NB4 (cell line): ENCODE measurements around the gene ORM1.

Experiments
- DNase-seq: peaks from one replicate; pipeline ENCODE4 v3.0.0; 2010; ENCODE audit warnings: low read depth
- H3K4me3 ChIP-seq: one replicate; pipeline ENCODE4 v1.5.1; 2011; ENCODE audit warnings: mild to moderate bottlenecking, low read depth, low read length, moderate library complexity
- MYC ChIP-seq: IDR thresholded peaks from 2 replicates; pipeline ENCODE4 v1.6.1; 2011; ENCODE audit warnings: low read depth, low read length
- POLR2A ChIP-seq: IDR thresholded peaks from 2 replicates; pipeline ENCODE4 v1.6.1; 2011; ENCODE audit warnings: mild to moderate bottlenecking; ENCODE audit not compliant: insufficient read length; ENCODE audit errors: extremely low read depth
- TF ChIP-seq, protein P1 (sequence below): IDR thresholded peaks from 2 replicates; pipeline ENCODE4 v1.6.1; 2011; ENCODE audit warnings: low read depth, low read length
- TF ChIP-seq, protein P2 (sequence below): IDR thresholded peaks from one replicate; pipeline ENCODE4 v1.5.1; 2012; ENCODE audit warnings: low read depth, low read length

The ORM1 gene

DNA sequence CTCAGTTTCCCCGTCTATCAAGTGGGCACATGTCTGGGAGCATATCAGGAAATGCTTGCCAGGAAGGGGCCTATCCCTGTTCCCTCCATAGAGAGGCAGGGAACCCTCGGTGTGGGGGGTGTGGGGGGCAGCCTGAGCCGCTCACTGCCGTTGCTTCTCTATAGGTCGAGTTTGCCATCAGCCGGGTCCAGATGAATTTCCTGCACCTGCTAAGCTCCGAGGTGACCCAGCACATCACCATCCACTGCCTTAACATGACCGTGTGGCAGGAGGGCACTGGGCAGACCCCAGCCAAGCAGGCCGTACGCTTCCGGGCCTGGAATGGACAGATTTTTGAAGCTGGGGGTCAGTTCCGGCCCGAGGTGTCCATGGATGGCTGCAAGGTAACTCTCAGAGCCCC, 13.8 kb upstream of the ORM1 start:
- H3K4me3 ChIP-seq: no peak overlapping the region
- TF ChIP-seq, protein P1, sequence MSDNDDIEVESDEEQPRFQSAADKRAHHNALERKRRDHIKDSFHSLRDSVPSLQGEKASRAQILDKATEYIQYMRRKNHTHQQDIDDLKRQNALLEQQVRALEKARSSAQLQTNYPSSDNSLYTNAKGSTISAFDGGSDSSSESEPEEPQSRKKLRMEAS: no peak
- TF ChIP-seq POLR2A: no peak
- no peak for TF ChIP-seq MYC
- no peak for DNase-seq

DNA sequence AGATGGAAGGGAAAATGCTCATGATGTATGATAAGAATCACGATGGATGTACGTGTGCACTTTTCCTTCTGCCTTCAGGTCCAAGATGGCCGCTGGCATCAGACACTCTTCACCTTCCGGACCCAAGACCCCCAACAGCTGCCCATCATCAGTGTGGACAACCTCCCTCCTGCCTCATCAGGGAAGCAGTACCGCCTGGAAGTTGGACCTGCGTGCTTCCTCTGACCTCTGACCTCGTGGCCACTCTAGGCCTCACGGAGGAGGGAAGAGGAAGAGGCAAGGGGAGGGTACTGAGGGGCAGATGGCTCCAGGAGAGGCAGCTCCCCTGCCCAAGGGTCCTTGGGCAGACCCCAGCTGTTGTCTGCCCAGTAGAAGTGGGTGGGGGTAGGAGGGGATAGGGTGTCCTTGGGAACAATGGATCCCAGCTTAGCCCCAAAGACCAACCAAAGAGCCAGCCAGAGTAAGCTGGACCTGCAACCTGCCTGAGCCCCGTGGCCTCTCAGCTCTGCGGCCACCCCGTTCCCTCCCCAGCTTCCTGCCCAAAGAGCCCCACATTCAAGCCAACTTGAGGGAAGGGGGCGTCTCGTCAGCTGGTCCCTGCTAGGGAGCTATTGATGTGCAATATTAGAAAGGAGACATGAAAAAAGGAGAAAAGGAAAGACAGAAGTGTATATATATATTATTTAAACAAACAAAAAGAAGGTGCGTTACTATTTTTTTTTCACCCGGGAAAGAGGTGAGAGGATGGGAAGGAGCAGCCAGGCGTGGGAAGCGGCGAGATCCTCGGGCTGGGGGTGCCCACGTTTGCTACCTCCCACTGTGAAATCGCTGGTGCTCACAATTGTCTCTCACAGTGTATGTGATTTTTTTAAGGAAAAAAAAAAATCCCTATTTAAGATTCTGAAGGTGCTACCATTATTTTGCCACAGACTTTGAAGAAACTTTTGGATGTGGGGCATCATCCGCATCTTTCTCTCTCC, 12.1 kb upstream of the ORM1 start:
- TF ChIP-seq MYC (no peak), POLR2A (no peak)
- TF ChIP-seq, protein P2, sequence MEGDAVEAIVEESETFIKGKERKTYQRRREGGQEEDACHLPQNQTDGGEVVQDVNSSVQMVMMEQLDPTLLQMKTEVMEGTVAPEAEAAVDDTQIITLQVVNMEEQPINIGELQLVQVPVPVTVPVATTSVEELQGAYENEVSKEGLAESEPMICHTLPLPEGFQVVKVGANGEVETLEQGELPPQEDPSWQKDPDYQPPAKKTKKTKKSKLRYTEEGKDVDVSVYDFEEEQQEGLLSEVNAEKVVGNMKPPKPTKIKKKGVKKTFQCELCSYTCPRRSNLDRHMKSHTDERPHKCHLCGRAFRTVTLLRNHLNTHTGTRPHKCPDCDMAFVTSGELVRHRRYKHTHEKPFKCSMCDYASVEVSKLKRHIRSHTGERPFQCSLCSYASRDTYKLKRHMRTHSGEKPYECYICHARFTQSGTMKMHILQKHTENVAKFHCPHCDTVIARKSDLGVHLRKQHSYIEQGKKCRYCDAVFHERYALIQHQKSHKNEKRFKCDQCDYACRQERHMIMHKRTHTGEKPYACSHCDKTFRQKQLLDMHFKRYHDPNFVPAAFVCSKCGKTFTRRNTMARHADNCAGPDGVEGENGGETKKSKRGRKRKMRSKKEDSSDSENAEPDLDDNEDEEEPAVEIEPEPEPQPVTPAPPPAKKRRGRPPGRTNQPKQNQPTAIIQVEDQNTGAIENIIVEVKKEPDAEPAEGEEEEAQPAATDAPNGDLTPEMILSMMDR: no peak
- TF ChIP-seq, protein P1: no peak
- H3K4me3 ChIP-seq: no peak overlapping the region
- DNase-seq: no peak

DNA sequence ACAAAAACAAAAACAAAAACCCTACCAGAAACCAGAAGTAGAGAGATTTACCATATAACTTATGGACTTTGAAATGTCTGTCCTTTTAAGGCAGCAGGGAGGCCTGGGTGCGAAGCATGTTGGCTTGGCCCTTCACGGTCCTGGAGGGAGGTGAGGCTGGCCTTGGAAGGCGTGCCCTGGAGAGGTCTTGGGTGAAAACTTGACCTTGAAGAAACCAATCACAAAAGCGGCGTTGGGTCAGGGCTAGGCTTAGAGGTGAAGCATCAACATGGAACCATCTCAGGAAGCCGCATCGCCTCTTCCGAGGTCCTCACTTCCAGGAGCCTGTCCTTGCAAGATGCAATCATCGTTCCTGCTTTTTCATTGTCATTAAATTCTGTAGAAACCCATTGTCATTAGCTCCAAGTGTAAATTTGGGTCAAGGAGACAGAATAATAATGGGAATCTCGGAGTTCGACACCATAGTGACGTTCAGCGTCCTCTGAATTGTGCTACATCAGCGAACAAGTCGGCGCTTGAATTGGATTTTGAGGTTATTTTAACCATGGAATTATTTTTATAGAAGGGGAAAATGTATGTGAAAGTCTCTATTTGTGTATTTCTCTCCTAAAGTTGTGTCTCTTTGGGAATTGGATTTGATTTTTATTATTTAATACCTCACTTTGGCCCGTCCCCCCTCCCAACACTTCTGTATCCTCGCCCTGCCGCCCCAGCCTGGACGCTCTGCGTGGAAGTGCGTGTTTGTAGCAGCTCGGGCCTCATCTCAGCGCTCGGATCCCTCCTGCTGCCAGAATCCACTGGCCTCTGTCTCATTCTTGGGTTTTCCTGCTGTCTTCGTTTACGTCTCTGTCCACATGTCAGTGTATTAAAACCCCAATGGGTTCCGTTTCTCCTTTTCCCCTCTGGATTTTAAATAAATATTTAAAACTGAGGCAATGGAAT, 11.1 kb upstream of the ORM1 start:
- no peak overlapping the region for H3K4me3 ChIP-seq
- no peak for DNase-seq
- TF ChIP-seq POLR2A (no peak), MYC (no peak)
- TF ChIP-seq, protein P1: no peak
- TF ChIP-seq, protein P2: no peak

DNA sequence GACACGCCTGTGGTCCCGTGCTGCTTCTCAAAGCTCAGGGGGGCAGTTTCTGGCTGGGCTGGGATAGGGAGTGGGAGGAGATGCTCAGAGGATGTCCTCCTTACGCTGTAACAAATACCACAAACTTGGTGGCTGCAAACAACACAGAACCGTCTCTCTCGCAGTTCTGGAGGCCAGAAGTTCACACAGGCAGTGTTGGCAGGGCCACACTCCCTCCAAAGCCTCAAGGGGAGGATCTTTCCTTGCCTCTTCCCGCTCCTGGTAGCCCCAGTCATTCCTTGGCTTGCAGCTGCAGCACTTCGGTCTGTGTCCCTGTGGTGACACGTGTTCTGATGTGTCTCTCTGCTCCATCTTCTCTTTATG, 10.4 kb upstream of the ORM1 start:
- no peak for DNase-seq
- TF ChIP-seq POLR2A: no peak
- TF ChIP-seq, protein P1: no peak
- no peak for TF ChIP-seq MYC
- TF ChIP-seq, protein P2: no peak
- no peak overlapping the region for H3K4me3 ChIP-seq

DNA sequence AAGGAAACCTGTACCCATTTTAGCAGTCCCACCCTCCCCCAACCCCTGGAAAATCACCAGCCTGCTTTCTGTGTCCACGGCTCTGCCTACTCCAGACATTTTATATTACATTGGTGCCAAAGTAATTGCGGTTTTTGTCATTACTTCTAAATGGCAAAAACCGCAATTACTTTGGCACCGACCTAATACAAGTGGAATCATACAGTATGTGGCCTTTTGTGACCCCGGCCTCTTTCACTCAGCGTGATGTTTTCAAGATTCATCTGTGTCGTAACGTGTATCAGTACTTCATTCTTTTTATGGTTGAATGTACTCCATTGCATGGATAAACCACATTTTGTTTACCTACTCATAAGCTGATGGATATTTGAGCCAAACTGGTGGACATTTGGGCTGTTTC, 9.7 kb upstream of the ORM1 start:
- H3K4me3 ChIP-seq: no peak overlapping the region
- TF ChIP-seq POLR2A (no peak), MYC (no peak)
- TF ChIP-seq, protein P1: no peak
- TF ChIP-seq, protein P2: no peak
- DNase-seq: no peak
